Adrenal gland (tissue), 12 donors: Measurements from ENCODE around the gene COL6A1. TPM values are rescaled to one million over a fixed set of nuclear protein-coding genes. Genes with fewer than 3 reads are reported as not detected.

Experiments used
- DNase-seq, 7 donors: peaks; one replicate each; pipeline ENCODE4 v3.0.0-alpha.2; 2019 to 2020
- H3K27ac ChIP-seq, 5 donors: fragments of 200-600 bp; sonication (generic) in 4 of 5; 1 replicate in 3 of 5; 2 replicates in 2 of 5; pipeline versions ENCODE4 v1.5.1 to v1.8.0; 2016 to 2020; ENCODE audit warnings: mild to moderate bottlenecking in 1 of 5
- H3K27me3 ChIP-seq: fragments of 200-600 bp; 2 replicates; pipeline ENCODE4 v1.8.0; 2021
- H3K36me3 ChIP-seq, 2 donors: fragments of 200-600 bp; replicated peaks in 1 of 2; 1 replicate in 1 of 2; 2 replicates in 1 of 2; pipeline versions ENCODE4 v1.5.1 to v1.8.0; 2018 to 2022
- H3K4me1 ChIP-seq, 2 donors: fragments of 200-600 bp; replicated peaks in 1 of 2; 1 replicate in 1 of 2; 2 replicates in 1 of 2; pipeline versions ENCODE4 v1.5.1 to v1.8.0; 2018 to 2021
- H3K4me3 ChIP-seq, 4 donors: fragments of 200-600 bp; sonication (generic) in 3 of 4; one replicate each; pipeline ENCODE4 v1.5.1; 2016 to 2018
- H3K9me3 ChIP-seq, 3 donors: fragments of 200-600 bp; sonication (generic) in 1 of 3; replicated peaks in 1 of 3; 1 replicate in 2 of 3; 2 replicates in 1 of 3; pipeline versions ENCODE4 v1.5.1 to v1.8.0; 2016 to 2021
- POLR2A ChIP-seq, 2 donors: fragments of 450-650 bp; IDR thresholded peaks; one replicate each; pipeline ENCODE4 v1.6.1; 2017; ENCODE audit warnings: antibody characterized with exemption in 2 of 2, mild to moderate bottlenecking in 2 of 2, moderate library complexity in 1 of 2
- WGBS, 4 donors: extraction: QIAGEN DNeasy Blood & Tissue Kit in 2 of 4; methylation state at CpG; one replicate each; pipeline versions ENCODE4 v1.1.5 to v1.1.7; 2013 to 2017; 5-methylcytosine and 5-hydroxymethylcytosine counted together
- intact Hi-C, 2 donors: fragments of 100-400 bp; cut with DNase I; formaldehyde crosslinking; loops; one replicate each; pipeline versions ENCODE4 v1.14.1 to v1.15.0; 2022 to 2023
- polyA plus RNA-seq, 3 donors: library from polyadenylated mRNA; stranded (reverse); fragments of 200-250 nt in 2 of 3; fragments of 350-450 nt in 1 of 3; fragmentation: Illumina TruSeq in 1 of 3; extraction: RNeasy Lipid Tissue Mini Kit (QIAGEN cat#74804) in 1 of 3; gene quantifications; one replicate each; pipeline ENCODE4 v1.2.3, GENCODE V29; 2013 to 2014
- total RNA-seq, 9 donors: library from RNA; depleted of rRNA in 4 of 9; stranded (reverse); fragments of >200 nt in 4 of 9; fragments of 120-200 nt in 1 of 9; fragmentation: NEBNext Ultra II Directional in 1 of 9; extraction: Animal tissue kit (Norgen Biotek cat#: 25700) in 1 of 9; gene quantifications; one replicate each; pipeline versions ENCODE4 v1.1.0 to v1.2.4, GENCODE V29; 2013 to 2023
- TF ChIP-seq, protein P1 (sequence below), 6 experiments: fragments of 450-650 bp in 4 of 6; fragments of 200-600 bp in 2 of 6; sonication (generic) in 1 of 6; IDR thresholded peaks; 1 replicate in 5 of 6; 2 replicates in 1 of 6; pipeline versions ENCODE4 v1.5.1 to v1.8.0; 2016 to 2021; ENCODE audit warnings: antibody characterized with exemption in 6 of 6, mild to moderate bottlenecking in 2 of 6, moderate library complexity in 1 of 6
- donor health status: healthy with polysubstance abuse.
- donor health status: Bipolar disorder and iron deficiency.
- donor health status: DM: yes; HTN: yes; CAD: no.
- donor health status: DM: no; HTN: no; CAD: no.
- donor health status: DM: no; HTN: no; CAD: no.
- donor health status: DM: yes; HTN: yes; CAD: no.

COL6A1 gene
- total and polyA plus RNA-seq, 12 donors: 22.3 to 490 (median 151) TPM

DNA sequence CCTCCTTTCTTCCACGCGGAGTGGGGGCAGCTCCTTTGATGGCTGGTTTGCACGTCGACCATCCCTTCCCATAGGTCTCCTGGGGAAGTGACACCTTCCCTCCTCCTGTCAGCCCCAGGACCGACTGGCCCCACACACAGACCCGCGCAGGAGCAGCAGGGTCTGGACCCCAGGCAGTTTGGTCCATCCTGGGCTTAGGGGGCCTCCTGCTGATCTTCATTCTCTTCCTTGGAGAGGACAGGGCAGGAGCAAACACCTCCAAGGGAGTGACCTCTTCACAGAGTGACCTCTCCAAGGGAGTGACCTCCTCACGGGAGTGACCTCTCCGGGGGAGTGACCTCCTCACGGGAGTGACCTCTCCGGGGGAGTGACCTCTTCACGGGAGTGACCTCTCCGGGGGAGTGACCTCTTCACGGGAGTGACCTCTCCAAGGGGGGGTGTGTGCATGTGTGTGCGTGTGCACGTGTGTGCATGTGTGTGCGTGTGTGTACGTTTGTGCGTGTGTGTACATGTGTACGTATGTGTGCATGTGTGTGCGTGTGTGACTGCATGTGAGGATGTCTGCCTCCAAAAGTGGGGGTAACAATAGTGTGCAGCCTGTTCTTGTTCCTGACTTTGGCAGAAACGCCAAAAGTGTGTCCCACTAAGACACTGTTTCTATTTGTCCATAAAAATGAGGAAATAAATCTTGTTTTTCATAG lies 29.8 kb downstream of the COL6A1 start:
- intact Hi-C loops: no loop called here
- Histone ChIP-seq H3K27ac (no peak overlapping the region), H3K36me3 (no peaks in the 10 kb centered on the region), H3K27me3 (peaks cover 9% of the 10 kb centered on the region), H3K4me1 (no peaks in the 10 kb centered on the region), H3K9me3 (no peaks in the 10 kb centered on the region), H3K4me3 (no peak overlapping the region)
- 65 to 79% (median 72%) methylated on average over 15 to 22 of the region's 22 CpGs for WGBS, 4 donors
- DNase-seq: peak in 1 of 7 donors; percentile 4
- TF ChIP-seq, protein P1, sequence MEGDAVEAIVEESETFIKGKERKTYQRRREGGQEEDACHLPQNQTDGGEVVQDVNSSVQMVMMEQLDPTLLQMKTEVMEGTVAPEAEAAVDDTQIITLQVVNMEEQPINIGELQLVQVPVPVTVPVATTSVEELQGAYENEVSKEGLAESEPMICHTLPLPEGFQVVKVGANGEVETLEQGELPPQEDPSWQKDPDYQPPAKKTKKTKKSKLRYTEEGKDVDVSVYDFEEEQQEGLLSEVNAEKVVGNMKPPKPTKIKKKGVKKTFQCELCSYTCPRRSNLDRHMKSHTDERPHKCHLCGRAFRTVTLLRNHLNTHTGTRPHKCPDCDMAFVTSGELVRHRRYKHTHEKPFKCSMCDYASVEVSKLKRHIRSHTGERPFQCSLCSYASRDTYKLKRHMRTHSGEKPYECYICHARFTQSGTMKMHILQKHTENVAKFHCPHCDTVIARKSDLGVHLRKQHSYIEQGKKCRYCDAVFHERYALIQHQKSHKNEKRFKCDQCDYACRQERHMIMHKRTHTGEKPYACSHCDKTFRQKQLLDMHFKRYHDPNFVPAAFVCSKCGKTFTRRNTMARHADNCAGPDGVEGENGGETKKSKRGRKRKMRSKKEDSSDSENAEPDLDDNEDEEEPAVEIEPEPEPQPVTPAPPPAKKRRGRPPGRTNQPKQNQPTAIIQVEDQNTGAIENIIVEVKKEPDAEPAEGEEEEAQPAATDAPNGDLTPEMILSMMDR (IDR thresholded peaks at IDR 0.05): no peak
- no peak for TF ChIP-seq POLR2A (IDR thresholded peaks at IDR 0.05)

DNA sequence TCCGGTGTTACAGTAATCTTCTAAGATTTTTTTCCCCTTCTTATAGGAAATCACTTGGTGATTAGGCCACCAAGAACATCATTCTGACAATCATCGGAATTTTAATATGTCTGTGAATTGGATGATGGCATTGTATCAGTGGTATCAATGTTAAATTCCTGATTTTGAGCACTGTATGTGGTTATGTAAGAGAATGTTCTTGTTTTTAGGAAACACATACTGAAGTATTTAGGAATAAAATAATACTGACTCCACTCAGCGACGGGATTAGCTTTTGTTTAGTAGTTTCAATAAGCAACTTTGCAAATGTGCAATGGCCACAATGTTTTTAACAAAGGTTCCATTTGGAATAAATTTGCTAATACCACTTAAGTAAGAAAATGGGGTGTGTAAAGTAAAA lies 30.6 kb downstream of the COL6A1 start:
- intact Hi-C loops: no loop called here
- peaks cover 10% of the 10 kb centered on the region for H3K27me3 ChIP-seq
- no peaks in the 10 kb centered on the region for H3K4me1 ChIP-seq
- H3K36me3 ChIP-seq: no peaks in the 10 kb centered on the region
- no peak for DNase-seq
- H3K4me3 ChIP-seq: no peak overlapping the region
- TF ChIP-seq, protein P1 (IDR thresholded peaks at IDR 0.05): no peak
- no peak for TF ChIP-seq POLR2A (IDR thresholded peaks at IDR 0.05)
- no peaks in the 10 kb centered on the region for H3K9me3 ChIP-seq
- 86 to 89% (median 87%) methylated on average over 4 of the region's 4 CpGs for WGBS, 4 donors
- H3K27ac ChIP-seq: no peak overlapping the region

DNA sequence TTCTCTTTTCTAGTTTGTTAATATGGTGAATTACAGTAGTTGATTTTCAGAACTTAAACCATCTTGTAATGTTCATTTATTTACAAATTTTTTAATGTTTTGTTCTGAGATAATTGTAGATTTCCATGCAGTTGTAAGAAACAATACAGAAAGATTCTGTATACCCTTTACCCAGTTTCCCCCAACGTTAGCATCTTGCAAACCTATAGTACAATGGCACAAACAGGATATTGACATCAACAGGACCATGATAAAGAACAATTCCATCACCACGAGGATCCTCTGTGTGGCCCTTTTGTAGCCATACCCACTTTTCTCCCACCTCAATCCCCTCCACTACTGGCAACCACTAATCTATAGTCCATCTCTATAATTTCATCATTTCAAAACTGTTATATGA lies 33.3 kb downstream of the COL6A1 start:
- no peak overlapping the region for H3K27ac ChIP-seq
- no peaks in the 10 kb centered on the region for H3K9me3 ChIP-seq
- intact Hi-C loops: no loop called here
- H3K4me1 ChIP-seq: no peaks in the 10 kb centered on the region
- no peaks in the 10 kb centered on the region for H3K36me3 ChIP-seq
- DNase-seq: no peak
- H3K27me3 ChIP-seq: peaks cover 16% of the 10 kb centered on the region
- H3K4me3 ChIP-seq: no peak overlapping the region
- TF ChIP-seq, protein P1 (IDR thresholded peaks at IDR 0.05): no peak
- TF ChIP-seq POLR2A (IDR thresholded peaks at IDR 0.05): no peak
- WGBS, 4 donors: 47 to 65% (median 58%) methylated on average over 2 of the region's 2 CpGs

DNA sequence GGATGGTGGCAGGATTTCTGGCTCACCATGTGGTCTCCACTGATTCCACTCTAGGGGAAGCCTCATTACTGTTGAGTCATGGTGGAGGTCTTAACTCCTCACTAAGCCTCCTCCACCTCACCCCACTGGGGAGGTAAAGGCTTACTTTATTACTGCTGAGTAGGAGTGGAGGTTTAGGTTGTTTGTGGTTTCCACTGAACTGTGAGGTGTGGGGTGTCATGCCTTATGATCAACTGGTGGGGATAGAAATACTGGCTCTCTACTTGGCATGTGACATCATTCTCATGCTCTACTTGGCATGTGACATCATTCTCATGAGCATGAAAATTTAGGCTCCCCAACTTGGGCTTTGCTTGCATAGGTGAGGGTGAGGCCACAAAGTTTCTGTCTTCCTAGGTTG lies 35.6 kb downstream of the COL6A1 start:
- Histone ChIP-seq H3K36me3 (no peaks in the 10 kb centered on the region), H3K4me1 (no peaks in the 10 kb centered on the region), H3K9me3 (no peaks in the 10 kb centered on the region), H3K27ac (no peak overlapping the region), H3K27me3 (peaks cover 16% of the 10 kb centered on the region), H3K4me3 (no peak overlapping the region)
- intact Hi-C loops: no loop called here
- TF ChIP-seq POLR2A (IDR thresholded peaks at IDR 0.05): no peak
- TF ChIP-seq, protein P1 (IDR thresholded peaks at IDR 0.05): no peak
- DNase-seq: no peak
